Myocyte (in vitro differentiated cells): Measurements from ENCODE around the gene SPATA6. TPM values are rescaled to one million over a fixed set of nuclear protein-coding genes. Genes with fewer than 3 reads are reported as not detected.

Source experiments
- DNase-seq: peaks from one replicate; pipeline ENCODE4 v3.0.0-alpha.2; 2012; ENCODE audit warnings: low read depth
- total RNA-seq: library from RNA; depleted of rRNA; stranded (reverse); fragments of >200 nt; gene quantifications from 2 replicates; pipeline ENCODE4 v1.2.3, GENCODE V29; 2014

The SPATA6 gene
- total RNA-seq, 1 donor from 2014 or later = 2.0 TPM

GRCh38 chr1:48254254-48254653, 217.8 kb downstream of the SPATA6 start:
- no peak for DNase-seq

- DNase-seq = no peak
Observed at GRCh38 chr1:48251821-48252220, 220.2 kb downstream of the SPATA6 start.

GRCh38 chr1:48251323-48251722, 220.7 kb downstream of the SPATA6 start:
- no peak for DNase-seq

- DNase-seq = no peak
Observed at GRCh38 chr1:48250572-48250971, 221.4 kb downstream of the SPATA6 start.

DNA sequence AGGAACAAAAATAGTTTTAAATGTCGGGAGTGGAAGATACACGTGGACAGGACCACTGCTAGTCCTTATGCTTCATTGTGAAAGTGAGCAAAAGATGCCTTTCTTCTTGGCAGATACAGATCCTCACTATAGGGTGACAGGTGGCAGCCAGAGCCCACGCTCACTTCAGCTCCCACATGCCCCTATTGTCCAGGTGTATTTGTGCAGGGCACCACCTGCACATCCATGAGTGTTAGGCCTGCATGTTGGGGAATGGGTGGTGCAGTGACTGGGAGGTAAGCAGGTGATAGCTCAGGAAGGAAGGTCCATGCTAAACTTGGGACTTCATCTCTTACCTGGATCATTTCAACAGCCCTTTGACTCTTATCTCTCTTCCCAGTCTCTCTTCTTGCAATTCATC, 222.1 kb downstream of the SPATA6 start:
- DNase-seq = no peak

- DNase-seq = no peak
Observed at GRCh38 chr1:48248356-48248755, 223.6 kb downstream of the SPATA6 start.

GRCh38 chr1:48246727-48247126, 225.3 kb downstream of the SPATA6 start:
- DNase-seq = no peak

Other genes with a start within 250 kb of the SPATA6 start
- not detected in 2 replicates for gene SLC5A9, start 249.5 kb downstream of the SPATA6 start, total RNA-seq